ENCODE data around the gene LGI4.

The LGI4 gene

DNA sequence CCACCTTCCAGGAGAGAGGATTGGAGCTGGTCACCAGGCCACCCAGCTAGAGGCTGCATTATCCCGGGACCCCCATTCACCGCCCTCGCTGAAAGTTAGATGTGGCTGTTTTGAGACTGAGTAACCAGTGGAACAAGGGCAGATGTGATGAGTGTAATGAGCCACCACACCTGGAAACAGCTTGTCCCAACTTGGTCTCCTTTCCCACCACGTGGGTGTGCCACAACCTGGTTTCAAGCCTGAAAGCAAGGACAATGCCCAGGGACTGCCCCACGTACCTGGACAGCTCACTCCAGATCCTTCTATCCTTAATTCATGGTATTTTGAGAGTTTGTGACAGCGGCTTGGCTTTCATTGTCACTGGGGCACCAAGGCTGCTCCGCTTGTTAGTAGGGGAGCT, 7.0 kb downstream of the LGI4 start:
- DNase-seq: no peak
- Histone ChIP-seq H3K4me2 (ENCODE audit: low read depth, low read length) (no peak overlapping the region), H2AFZ (ENCODE audit: low read length) (no peak overlapping the region), H3K9me2 (replicated peaks; ENCODE audit: insufficient read depth, low read length) (no peaks in the 10 kb centered on the region), H3K27me3 (replicated peaks; ENCODE audit: insufficient read depth, low read length) (peaks cover 58% of the 10 kb centered on the region), H3K79me2 (ENCODE audit: low read length) (no peaks in the 10 kb centered on the region), H3K27ac (ENCODE audit: low read length) (no peak overlapping the region), H3K36me3 (replicated peaks; ENCODE audit: insufficient read depth, low read length) (no peaks in the 10 kb centered on the region), H3F3A (ENCODE audit: insufficient read depth, low read length) (no peaks in the 10 kb centered on the region), H3K4me3 (ENCODE audit: low read length) (no peak overlapping the region), H4K20me1 (ENCODE audit: insufficient read depth, low read length) (no peaks in the 10 kb centered on the region), H3K9me3 (replicated peaks; ENCODE audit: insufficient read depth, low read length) (no peaks in the 10 kb centered on the region), H3K4me1 (ENCODE audit: low read length) (peaks cover 7% of the 10 kb centered on the region), H3K9ac (ENCODE audit: low read length) (no peak overlapping the region)
- TF ChIP-seq EZH2phosphoT487 (IDR thresholded peaks at IDR 0.05; ENCODE audit: low read length) (no peak), EZH2 (optimal IDR thresholded peaks at IDR 0.05; ENCODE audit: low read depth, low read length) (no peak)
- TF ChIP-seq, protein P1, sequence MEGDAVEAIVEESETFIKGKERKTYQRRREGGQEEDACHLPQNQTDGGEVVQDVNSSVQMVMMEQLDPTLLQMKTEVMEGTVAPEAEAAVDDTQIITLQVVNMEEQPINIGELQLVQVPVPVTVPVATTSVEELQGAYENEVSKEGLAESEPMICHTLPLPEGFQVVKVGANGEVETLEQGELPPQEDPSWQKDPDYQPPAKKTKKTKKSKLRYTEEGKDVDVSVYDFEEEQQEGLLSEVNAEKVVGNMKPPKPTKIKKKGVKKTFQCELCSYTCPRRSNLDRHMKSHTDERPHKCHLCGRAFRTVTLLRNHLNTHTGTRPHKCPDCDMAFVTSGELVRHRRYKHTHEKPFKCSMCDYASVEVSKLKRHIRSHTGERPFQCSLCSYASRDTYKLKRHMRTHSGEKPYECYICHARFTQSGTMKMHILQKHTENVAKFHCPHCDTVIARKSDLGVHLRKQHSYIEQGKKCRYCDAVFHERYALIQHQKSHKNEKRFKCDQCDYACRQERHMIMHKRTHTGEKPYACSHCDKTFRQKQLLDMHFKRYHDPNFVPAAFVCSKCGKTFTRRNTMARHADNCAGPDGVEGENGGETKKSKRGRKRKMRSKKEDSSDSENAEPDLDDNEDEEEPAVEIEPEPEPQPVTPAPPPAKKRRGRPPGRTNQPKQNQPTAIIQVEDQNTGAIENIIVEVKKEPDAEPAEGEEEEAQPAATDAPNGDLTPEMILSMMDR (IDR thresholded peaks at IDR 0.05; ENCODE audit: low read length): no peak

DNA sequence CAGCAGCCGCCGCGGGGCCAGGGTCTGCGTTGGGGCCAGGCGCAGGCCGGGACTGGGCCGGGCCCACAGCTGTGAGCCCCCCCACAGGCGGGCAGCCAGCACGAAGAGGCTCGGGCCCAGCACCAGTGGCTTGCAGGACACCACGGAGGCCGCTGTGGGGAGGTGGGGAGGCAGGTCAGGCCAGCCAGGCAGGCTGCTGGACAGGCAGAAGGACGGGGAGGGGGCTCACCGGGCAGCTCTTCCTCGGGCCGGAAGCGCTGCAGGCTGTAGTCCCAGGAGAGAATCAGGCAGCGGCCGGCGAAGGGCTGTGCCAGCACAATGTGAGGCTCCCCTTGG, 8.3 kb downstream of the LGI4 start:
- DNase-seq: no peak
- no peak overlapping the region for H3K27ac ChIP-seq (ENCODE audit: low read length)

DNA sequence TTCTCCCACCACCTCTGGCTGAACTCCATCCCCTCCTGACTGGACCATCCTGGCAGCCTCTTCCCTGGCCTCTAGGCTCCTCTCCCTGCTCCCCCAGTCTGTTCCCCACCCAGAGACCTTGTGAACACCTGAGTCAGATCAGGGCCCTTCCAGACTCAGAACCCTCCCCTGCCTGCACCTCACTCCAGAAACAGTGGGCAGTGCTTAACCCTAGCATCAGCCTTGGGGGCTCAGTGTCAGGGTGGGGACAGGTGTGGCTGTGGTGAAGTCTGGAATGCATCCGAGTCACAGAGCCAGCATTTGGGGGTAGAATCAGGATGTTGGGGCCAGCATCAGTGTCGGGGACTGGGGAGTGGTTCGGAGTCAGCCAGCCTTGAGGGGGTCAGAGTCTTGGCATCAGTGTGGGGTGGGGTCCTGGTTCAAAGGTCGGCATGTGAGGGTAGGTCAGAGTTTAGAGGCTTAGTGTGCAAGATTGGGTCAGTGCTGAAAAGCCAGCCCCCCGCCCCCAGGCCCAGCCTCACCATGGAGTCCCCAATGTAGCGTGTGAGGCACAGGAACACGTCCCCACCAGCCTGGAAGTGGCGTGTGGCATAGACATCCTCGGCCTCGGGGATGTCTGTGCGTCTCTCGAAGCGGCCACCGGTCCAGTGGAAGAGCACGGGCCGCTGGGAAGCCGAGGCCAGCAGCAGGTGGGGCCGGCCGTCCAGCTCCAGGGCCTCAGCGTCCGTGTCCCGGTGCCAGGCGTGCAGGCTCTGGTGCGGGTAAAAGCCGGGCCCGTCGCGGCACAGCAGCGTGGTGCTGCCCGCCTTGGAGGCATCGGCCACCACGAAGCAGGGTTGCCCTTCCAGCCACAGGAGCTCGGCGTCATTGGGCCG, 8.9 kb downstream of the LGI4 start:
- H3K79me2 ChIP-seq (ENCODE audit: low read length): no peaks in the 10 kb centered on the region
- no peak overlapping the region for H3K27ac ChIP-seq (ENCODE audit: low read length)
- H4K20me1 ChIP-seq (ENCODE audit: insufficient read depth, low read length): no peaks in the 10 kb centered on the region
- no peak overlapping the region for H2AFZ ChIP-seq (ENCODE audit: low read length)
- TF ChIP-seq EZH2phosphoT487 (IDR thresholded peaks at IDR 0.05; ENCODE audit: low read length) (no peak), EZH2 (optimal IDR thresholded peaks at IDR 0.05; ENCODE audit: low read depth, low read length) (no peak)
- TF ChIP-seq, protein P1 (IDR thresholded peaks at IDR 0.05; ENCODE audit: low read length): no peak
- peaks cover 7% of the 10 kb centered on the region for H3K4me1 ChIP-seq (ENCODE audit: low read length)
- H3K9me2 ChIP-seq (replicated peaks; ENCODE audit: insufficient read depth, low read length): no peaks in the 10 kb centered on the region
- no peaks in the 10 kb centered on the region for H3K9me3 ChIP-seq (replicated peaks; ENCODE audit: insufficient read depth, low read length)
- H3K27me3 ChIP-seq (replicated peaks; ENCODE audit: insufficient read depth, low read length): peaks cover 56% of the 10 kb centered on the region
- no peak for DNase-seq
- H3K4me2 ChIP-seq (ENCODE audit: low read depth, low read length): no peak overlapping the region
- H3K9ac ChIP-seq (ENCODE audit: low read length): no peak overlapping the region
- H3F3A ChIP-seq (ENCODE audit: insufficient read depth, low read length): no peaks in the 10 kb centered on the region
- H3K4me3 ChIP-seq (ENCODE audit: low read length): no peak overlapping the region
- no peaks in the 10 kb centered on the region for H3K36me3 ChIP-seq (replicated peaks; ENCODE audit: insufficient read depth, low read length)

More for the DNA sequence above, 8.3 kb downstream of the LGI4 start:
- H3K4me3 ChIP-seq (ENCODE audit: low read length): no peak overlapping the region
- H4K20me1 ChIP-seq (ENCODE audit: insufficient read depth, low read length): no peaks in the 10 kb centered on the region
- no peak overlapping the region for H2AFZ ChIP-seq (ENCODE audit: low read length)
- no peak overlapping the region for H3K4me2 ChIP-seq (ENCODE audit: low read depth, low read length)
- peaks cover 7% of the 10 kb centered on the region for H3K4me1 ChIP-seq (ENCODE audit: low read length)
- H3K9me2 ChIP-seq (replicated peaks; ENCODE audit: insufficient read depth, low read length): no peaks in the 10 kb centered on the region
- no peak overlapping the region for H3K9ac ChIP-seq (ENCODE audit: low read length)
- H3K36me3 ChIP-seq (replicated peaks; ENCODE audit: insufficient read depth, low read length): no peaks in the 10 kb centered on the region
- H3F3A ChIP-seq (ENCODE audit: insufficient read depth, low read length): no peaks in the 10 kb centered on the region
- H3K9me3 ChIP-seq (replicated peaks; ENCODE audit: insufficient read depth, low read length): no peaks in the 10 kb centered on the region
- no peaks in the 10 kb centered on the region for H3K79me2 ChIP-seq (ENCODE audit: low read length)
- TF ChIP-seq EZH2 (optimal IDR thresholded peaks at IDR 0.05; ENCODE audit: low read depth, low read length) (no peak), EZH2phosphoT487 (IDR thresholded peaks at IDR 0.05; ENCODE audit: low read length) (no peak)
- TF ChIP-seq, protein P1 (IDR thresholded peaks at IDR 0.05; ENCODE audit: low read length): no peak
- H3K27me3 ChIP-seq (replicated peaks; ENCODE audit: insufficient read depth, low read length): peaks cover 57% of the 10 kb centered on the region
